HUES64 (cell line): Measurements from ENCODE around the gene NDUFS6.

Source experiments
- H3K27ac ChIP-seq: 2 replicates; pipeline ENCODE4 v1.7.0; 2013; ENCODE audit warnings: low read depth, low read length, inconsistent platforms
- H3K27me3 ChIP-seq: 2 replicates; pipeline ENCODE4 v1.6.1; 2013; ENCODE audit warnings: mild to moderate bottlenecking, low read length; ENCODE audit not compliant: insufficient read depth
- H3K36me3 ChIP-seq: 2 replicates; pipeline ENCODE4 v1.6.1; 2013; ENCODE audit warnings: mild to moderate bottlenecking, low read length; ENCODE audit not compliant: insufficient read depth
- H3K4me1 ChIP-seq: 2 replicates; pipeline ENCODE4 v1.6.1; 2013; ENCODE audit warnings: mild to moderate bottlenecking, low read length, moderate library complexity; ENCODE audit not compliant: insufficient read depth
- H3K4me3 ChIP-seq: 2 replicates; pipeline ENCODE4 v1.5.1; 2013; ENCODE audit warnings: mild to moderate bottlenecking, low read length, moderate library complexity
- H3K9ac ChIP-seq: 2 replicates; pipeline ENCODE4 v1.6.1; 2013; ENCODE audit warnings: mild to moderate bottlenecking, low read depth, low read length
- H3K9me3 ChIP-seq: 2 replicates; pipeline ENCODE4 v1.6.1; 2013; ENCODE audit warnings: low read depth, low read length; ENCODE audit not compliant: insufficient read depth
- WGBS: fragments of 150-250, 120-280 bp; methylation state at CpG from one replicate; pipeline ENCODE4 v1.1.7; 2013; ENCODE audit warnings: missing lambda C conversion rate; 5-methylcytosine and 5-hydroxymethylcytosine counted together

The NDUFS6 gene

GRCh38 chr5:1778138-1779020 is 22.8 kb upstream of the NDUFS6 start:
- Histone ChIP-seq H3K9ac (no peak overlapping the region), H3K27me3 (no peaks in the 10 kb centered on the region), H3K9me3 (peaks cover 2% of the 10 kb centered on the region; the same call in 1 of the 2 replicates), H3K36me3 (no peaks in the 10 kb centered on the region), H3K4me1 (no peaks in the 10 kb centered on the region), H3K4me3 (no peak overlapping the region), H3K27ac (no peak overlapping the region)
- 84% methylated on average over 19 of the region's 19 CpGs for WGBS

GRCh38 chr5:1779021-1779680 is 22.1 kb upstream of the NDUFS6 start:
- no peaks in the 10 kb centered on the region for H3K36me3 ChIP-seq
- 94% methylated on average over 32 of the region's 32 CpGs for WGBS
- H3K27ac ChIP-seq = no peak overlapping the region
- H3K4me1 ChIP-seq = no peaks in the 10 kb centered on the region
- no peaks in the 10 kb centered on the region for H3K27me3 ChIP-seq
- peaks cover 2% of the 10 kb centered on the region; the same call in 1 of the 2 replicates for H3K9me3 ChIP-seq
- no peak overlapping the region for H3K4me3 ChIP-seq
- H3K9ac ChIP-seq = no peak overlapping the region

GRCh38 chr5:1779782-1780613 is 21.2 kb upstream of the NDUFS6 start:
- Histone ChIP-seq H3K27ac (no peak overlapping the region), H3K9ac (no peak overlapping the region), H3K4me1 (no peaks in the 10 kb centered on the region), H3K27me3 (no peaks in the 10 kb centered on the region), H3K9me3 (peaks cover 2% of the 10 kb centered on the region; the same call in 1 of the 2 replicates), H3K36me3 (no peaks in the 10 kb centered on the region), H3K4me3 (no peak overlapping the region)
- WGBS = 89% methylated on average over 20 of the region's 20 CpGs

GRCh38 chr5:1780614-1780930 is 20.6 kb upstream of the NDUFS6 start:
- Histone ChIP-seq H3K36me3 (no peaks in the 10 kb centered on the region), H3K27ac (no peak overlapping the region), H3K4me3 (no peak overlapping the region), H3K27me3 (no peaks in the 10 kb centered on the region), H3K4me1 (no peaks in the 10 kb centered on the region), H3K9me3 (peaks cover under 1% of the 10 kb centered on the region; the same call in 1 of the 2 replicates), H3K9ac (no peak overlapping the region)
- WGBS = 95% methylated on average over 6 of the region's 6 CpGs

- Histone ChIP-seq H3K27me3 (no peaks in the 10 kb centered on the region), H3K4me3 (no peak overlapping the region), H3K36me3 (no peaks in the 10 kb centered on the region), H3K9ac (no peak overlapping the region), H3K27ac (no peak overlapping the region), H3K4me1 (no peaks in the 10 kb centered on the region), H3K9me3 (no peaks in the 10 kb centered on the region)
- 93% methylated on average over 6 of the region's 6 CpGs for WGBS
Observed at GRCh38 chr5:1781107-1781506, 20.1 kb upstream of the NDUFS6 start.

- 91% methylated on average over 9 of the region's 9 CpGs for WGBS
- H3K27me3 ChIP-seq = no peaks in the 10 kb centered on the region
- H3K9me3 ChIP-seq = no peaks in the 10 kb centered on the region
- no peaks in the 10 kb centered on the region for H3K36me3 ChIP-seq
- H3K4me1 ChIP-seq = no peaks in the 10 kb centered on the region
- H3K4me3 ChIP-seq = no peak overlapping the region
- H3K27ac ChIP-seq = no peak overlapping the region
- no peak overlapping the region for H3K9ac ChIP-seq
Observed at GRCh38 chr5:1781726-1782384, 19.4 kb upstream of the NDUFS6 start.

GRCh38 chr5:1782385-1783215 is 18.6 kb upstream of the NDUFS6 start:
- Histone ChIP-seq H3K4me3 (no peak overlapping the region), H3K27me3 (no peaks in the 10 kb centered on the region), H3K9me3 (no peaks in the 10 kb centered on the region), H3K36me3 (no peaks in the 10 kb centered on the region), H3K4me1 (no peaks in the 10 kb centered on the region), H3K27ac (no peak overlapping the region), H3K9ac (no peak overlapping the region)
- WGBS = 90% methylated on average over 14 of the region's 14 CpGs

- H3K36me3 ChIP-seq = no peaks in the 10 kb centered on the region
- H3K4me1 ChIP-seq = no peaks in the 10 kb centered on the region
- H3K27me3 ChIP-seq = no peaks in the 10 kb centered on the region
- H3K4me3 ChIP-seq = no peak overlapping the region
- no peak overlapping the region for H3K27ac ChIP-seq
- no peak overlapping the region for H3K9ac ChIP-seq
- WGBS = 88% methylated on average over 11 of the region's 11 CpGs
- H3K9me3 ChIP-seq = no peaks in the 10 kb centered on the region
Observed at GRCh38 chr5:1783216-1783554, 18.0 kb upstream of the NDUFS6 start.

GRCh38 chr5:1784197-1785050 is 16.8 kb upstream of the NDUFS6 start:
- H3K9me3 ChIP-seq = no peaks in the 10 kb centered on the region
- H3K36me3 ChIP-seq = no peaks in the 10 kb centered on the region
- no peak overlapping the region for H3K9ac ChIP-seq
- peaks cover 8% of the 10 kb centered on the region; the same call in 1 of the 2 replicates for H3K4me1 ChIP-seq
- WGBS = 88% methylated on average over 20 of the region's 20 CpGs
- no peak overlapping the region for H3K27ac ChIP-seq
- no peaks in the 10 kb centered on the region for H3K27me3 ChIP-seq
- no peak overlapping the region for H3K4me3 ChIP-seq
